Neuronal stem cell (in vitro differentiated cells): ENCODE measurements around the gene HOXC9.
A peak's percentile ranks its signal among the peaks of the same experiment; 100 is the strongest.

Experiments
- DNase-seq: peaks from one replicate; pipeline ENCODE4 v3.0.0-alpha.2; 2013; ENCODE audit warnings: low spot score
- H2AFZ ChIP-seq: one replicate; pipeline ENCODE4 v1.6.1; 2013; ENCODE audit warnings: mild to moderate bottlenecking, low read length, inconsistent platforms
- H2AK5ac ChIP-seq: 2 replicates; pipeline ENCODE4 v1.6.1; 2013; ENCODE audit warnings: low read depth, mild to moderate bottlenecking, inconsistent platforms, low read length, moderate library complexity, mixed read lengths
- H2BK120ac ChIP-seq: 2 replicates; pipeline ENCODE4 v1.6.1; 2013; ENCODE audit warnings: low read depth, mild to moderate bottlenecking, inconsistent platforms, low read length, moderate library complexity, mixed read lengths
- H2BK12ac ChIP-seq: one replicate; pipeline ENCODE4 v1.6.1; 2013; ENCODE audit warnings: low read length, inconsistent platforms
- H2BK15ac ChIP-seq: 2 replicates; pipeline ENCODE4 v1.6.1; 2013; ENCODE audit warnings: mild to moderate bottlenecking, low read length, inconsistent platforms, mixed read lengths
- H2BK5ac ChIP-seq: one replicate; pipeline ENCODE4 v1.6.1; 2013; ENCODE audit warnings: inconsistent platforms, mild to moderate bottlenecking, low read length, moderate library complexity
- H3K14ac ChIP-seq: one replicate; pipeline ENCODE4 v1.6.1; 2013; ENCODE audit warnings: low read length, inconsistent platforms
- H3K18ac ChIP-seq: 2 replicates; pipeline ENCODE4 v1.6.1; 2013; ENCODE audit warnings: low read length, inconsistent platforms
- H3K23ac ChIP-seq: 2 replicates; pipeline ENCODE4 v1.6.1; 2013; ENCODE audit warnings: low read depth, mild to moderate bottlenecking, mixed read lengths, low read length, inconsistent platforms; ENCODE audit not compliant: poor library complexity
- H3K27ac ChIP-seq: replicated peaks from 3 replicates; pipeline ENCODE4 v1.5.1; 2013; ENCODE audit warnings: low read length, inconsistent platforms
- H3K27me3 ChIP-seq, 3 experiments: 2 replicates each; pipeline ENCODE4 v1.6.1; 2013; ENCODE audit warnings: low read length in 3 of 3, mild to moderate bottlenecking in 2 of 3, inconsistent platforms in 1 of 3, low read depth in 1 of 3, mixed read lengths in 1 of 3, moderate library complexity in 1 of 3; ENCODE audit not compliant: control insufficient read depth in 3 of 3, insufficient read depth in 3 of 3
- H3K36me3 ChIP-seq, 2 donors: replicated peaks in 1 of 2; 2 replicates each; pipeline ENCODE4 v1.6.1; 2013; ENCODE audit warnings: low read length in 2 of 2; ENCODE audit not compliant: control insufficient read depth in 2 of 2, insufficient read depth in 2 of 2
- H3K4ac ChIP-seq: 2 replicates; pipeline ENCODE4 v1.6.1; 2013; ENCODE audit warnings: inconsistent platforms, mild to moderate bottlenecking, low read length, moderate library complexity
- H3K4me1 ChIP-seq, 2 donors: 1 replicate in 1 of 2; 2 replicates in 1 of 2; pipeline ENCODE4 v1.6.1; 2013; ENCODE audit warnings: low read length in 2 of 2, low read depth in 1 of 2; ENCODE audit not compliant: control insufficient read depth in 2 of 2, insufficient read depth in 1 of 2
- H3K4me2 ChIP-seq: one replicate; pipeline ENCODE4 v1.6.1; 2013; ENCODE audit warnings: mild to moderate bottlenecking, low read length, inconsistent platforms; ENCODE audit not compliant: insufficient read depth, poor library complexity, severe bottlenecking
- H3K4me3 ChIP-seq, 2 donors: 2 replicates each; pipeline ENCODE4 v1.5.1; 2013; ENCODE audit warnings: low read length in 2 of 2, mild to moderate bottlenecking in 2 of 2, inconsistent platforms in 1 of 2, moderate library complexity in 1 of 2
- H3K79me1 ChIP-seq: one replicate; pipeline ENCODE4 v1.6.1; 2013; ENCODE audit warnings: low read depth, mild to moderate bottlenecking, inconsistent platforms, low read length, moderate library complexity
- H3K9ac ChIP-seq: one replicate; pipeline ENCODE4 v1.6.1; 2013; ENCODE audit warnings: mild to moderate bottlenecking, low read depth, low read length, inconsistent platforms; ENCODE audit not compliant: poor library complexity
- H3K9me3 ChIP-seq, 2 donors: replicated peaks in 1 of 2; 2 replicates each; pipeline versions ENCODE3 to v1.6.1; 2013; ENCODE audit warnings: low read length in 2 of 2, mild to moderate bottlenecking in 2 of 2, inconsistent platforms in 1 of 2, low read depth in 1 of 2, mixed read lengths in 1 of 2, moderate library complexity in 1 of 2; ENCODE audit not compliant: control insufficient read depth in 2 of 2, insufficient read depth in 1 of 2
- H4K8ac ChIP-seq: one replicate; pipeline ENCODE4 v1.6.1; 2013; ENCODE audit warnings: low read depth, mild to moderate bottlenecking, inconsistent platforms, low read length, moderate library complexity
- H4K91ac ChIP-seq: one replicate; pipeline ENCODE4 v1.6.1; 2013; ENCODE audit warnings: low read length, low read depth, mild to moderate bottlenecking, inconsistent platforms; ENCODE audit not compliant: poor library complexity
- WGBS, 2 donors: extraction: QIAGEN DNeasy Blood & Tissue Kit; methylation state at CpG; one replicate each; pipeline ENCODE4 v1.1.7; 2013; ENCODE audit warnings: missing lambda C conversion rate in 2 of 2, mixed read lengths in 1 of 2; ENCODE audit not compliant: insufficient read length in 2 of 2, insufficient replicate concordance in 1 of 2; ENCODE audit errors: extremely low coverage in 2 of 2; 5-methylcytosine and 5-hydroxymethylcytosine counted together

The HOXC9 gene

GRCh38 chr12:54045401-54045800 lies 45.4 kb downstream of the HOXC9 start:
- H3K4me2 ChIP-seq, result no peak overlapping the region
- no peak overlapping the region for H2AFZ ChIP-seq
- no peak overlapping the region for H3K18ac ChIP-seq
- H3K27ac ChIP-seq, result no peak overlapping the region
- no peak overlapping the region for H2BK15ac ChIP-seq
- no peak overlapping the region for H3K9ac ChIP-seq
- H3K9me3 ChIP-seq, result no peaks in the 10 kb centered on the region
- H3K4me3 ChIP-seq, result no peak overlapping the region
- no peaks in the 10 kb centered on the region for H3K4me1 ChIP-seq
- H3K23ac ChIP-seq, result no peak overlapping the region
- no peak overlapping the region for H3K14ac ChIP-seq
- H2BK5ac ChIP-seq, result no peak overlapping the region
- no peak overlapping the region for H4K8ac ChIP-seq
- H2AK5ac ChIP-seq, result no peak overlapping the region
- H3K4ac ChIP-seq, result no peak overlapping the region
- peaks cover 32 to 97% (median 93%) of the 10 kb centered on the region in 3 experiments for H3K27me3 ChIP-seq
- no peak for DNase-seq
- H2BK12ac ChIP-seq, result no peak overlapping the region
- no peaks in the 10 kb centered on the region for H3K36me3 ChIP-seq
- H3K79me1 ChIP-seq, result no peaks in the 10 kb centered on the region
- H2BK120ac ChIP-seq, result no peak overlapping the region
- no peak overlapping the region for H4K91ac ChIP-seq

GRCh38 chr12:54045868-54046521 lies 46.0 kb downstream of the HOXC9 start:
- DNase-seq, result no peak
- Histone ChIP-seq H3K4ac (no peak overlapping the region), H2BK15ac (no peak overlapping the region), H2BK120ac (no peak overlapping the region), H3K79me1 (no peaks in the 10 kb centered on the region), H3K27ac (no peak overlapping the region), H4K8ac (no peak overlapping the region), H3K14ac (no peak overlapping the region), H3K9me3 (no peaks in the 10 kb centered on the region), H3K9ac (no peak overlapping the region), H2AK5ac (no peak overlapping the region), H3K27me3 (peaks cover 34 to 97% (median 95%) of the 10 kb centered on the region in 3 experiments), H3K36me3 (no peaks in the 10 kb centered on the region), H2AFZ (no peak overlapping the region), H3K4me2 (no peak overlapping the region), H2BK5ac (no peak overlapping the region), H2BK12ac (no peak overlapping the region), H3K4me1 (no peaks in the 10 kb centered on the region), H3K18ac (no peak overlapping the region), H3K23ac (no peak overlapping the region), H3K4me3 (no peak overlapping the region), H4K91ac (no peak overlapping the region)
- no CpG with 5 or more reads among the region's 16 CpGs for WGBS, 2 donors

GRCh38 chr12:54046809-54047159 lies 46.8 kb downstream of the HOXC9 start:
- H3K23ac ChIP-seq, result peak overlapping the region; percentile 52
- no peak overlapping the region for H2BK15ac ChIP-seq
- no peak overlapping the region for H2BK12ac ChIP-seq
- no peak overlapping the region for H4K8ac ChIP-seq
- H2BK5ac ChIP-seq, result no peak overlapping the region
- no peak overlapping the region for H3K4me3 ChIP-seq
- H3K9me3 ChIP-seq, result no peaks in the 10 kb centered on the region
- H3K36me3 ChIP-seq, result no peaks in the 10 kb centered on the region
- no peak overlapping the region for H3K4me2 ChIP-seq
- H3K4ac ChIP-seq, result no peak overlapping the region
- H2AFZ ChIP-seq, result no peak overlapping the region
- no peak overlapping the region for H2BK120ac ChIP-seq
- H3K79me1 ChIP-seq, result no peaks in the 10 kb centered on the region
- H3K4me1 ChIP-seq, result no peaks in the 10 kb centered on the region
- WGBS, 2 donors, result no CpG with 5 or more reads among the region's 27 CpGs
- no peak overlapping the region for H2AK5ac ChIP-seq
- no peak for DNase-seq
- H3K27ac ChIP-seq, result no peak overlapping the region
- peaks cover 42 to 99% (median 95%) of the 10 kb centered on the region in 3 experiments for H3K27me3 ChIP-seq
- no peak overlapping the region for H3K14ac ChIP-seq
- no peak overlapping the region for H3K18ac ChIP-seq
- no peak overlapping the region for H4K91ac ChIP-seq
- no peak overlapping the region for H3K9ac ChIP-seq

DNA sequence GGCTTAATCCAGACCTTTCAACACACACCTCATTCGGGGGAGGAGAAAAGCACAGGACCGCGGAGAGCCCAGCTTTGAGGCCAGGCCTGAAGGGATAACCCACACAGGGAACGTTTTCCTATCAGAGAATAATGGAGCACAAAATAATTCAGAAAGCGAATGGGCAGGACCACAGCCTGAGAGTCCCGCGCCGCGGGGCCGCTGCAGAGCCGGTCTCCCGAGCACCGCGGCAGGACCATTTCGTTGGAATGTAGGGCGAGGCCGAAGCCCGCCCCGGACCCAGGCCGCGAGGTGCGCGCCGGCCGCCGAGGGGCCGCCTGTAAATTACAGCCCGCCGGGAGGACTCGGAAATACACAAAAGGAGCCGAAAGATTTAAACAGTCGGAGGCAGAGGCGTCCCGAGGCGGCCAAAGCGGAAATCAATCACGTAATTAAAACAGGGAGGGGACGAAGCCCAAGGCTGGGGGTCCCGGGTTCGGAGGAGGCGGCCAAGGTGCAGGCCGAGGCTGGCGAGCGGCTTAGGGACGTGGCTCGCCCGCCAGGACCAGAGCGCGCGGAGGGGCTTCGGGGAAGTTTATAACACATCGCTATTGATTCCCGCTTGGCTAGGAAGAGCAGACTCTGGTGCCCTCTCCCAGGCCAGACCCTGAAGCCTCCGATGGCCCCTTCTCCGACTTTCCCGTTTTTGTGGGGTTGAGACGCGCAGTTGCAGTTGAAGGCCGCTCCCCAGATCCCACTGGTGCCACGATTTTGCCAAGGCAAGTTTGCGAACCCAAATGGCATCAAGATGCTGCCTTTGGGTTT lies 47.4 kb downstream of the HOXC9 start:
- H3K27me3 ChIP-seq, result peaks cover 45 to 100% (median 97%) of the 10 kb centered on the region in 3 experiments
- no peak overlapping the region for H2BK12ac ChIP-seq
- no peak overlapping the region for H2AK5ac ChIP-seq
- no peak for DNase-seq
- H2BK15ac ChIP-seq, result no peak overlapping the region
- H3K79me1 ChIP-seq, result no peaks in the 10 kb centered on the region
- no peak overlapping the region for H3K18ac ChIP-seq
- peak overlapping the region; percentile 72 for H2AFZ ChIP-seq
- H3K4me1 ChIP-seq, result no peaks in the 10 kb centered on the region
- no peak overlapping the region for H3K4me3 ChIP-seq
- H2BK5ac ChIP-seq, result no peak overlapping the region
- no peak overlapping the region for H3K4ac ChIP-seq
- H3K36me3 ChIP-seq, result no peaks in the 10 kb centered on the region
- H3K23ac ChIP-seq, result no peak overlapping the region
- H3K27ac ChIP-seq, result no peak overlapping the region
- H3K9me3 ChIP-seq, result no peaks in the 10 kb centered on the region
- no peak overlapping the region for H3K4me2 ChIP-seq
- H4K8ac ChIP-seq, result no peak overlapping the region
- no peak overlapping the region for H3K9ac ChIP-seq
- no CpG with 5 or more reads among the region's 61 CpGs for WGBS, 2 donors
- H3K14ac ChIP-seq, result no peak overlapping the region
- no peak overlapping the region for H4K91ac ChIP-seq
- H2BK120ac ChIP-seq, result no peak overlapping the region
